HT-29 (cell line): ENCODE data around the gene MCTP2. TPM values are rescaled to one million over a fixed set of nuclear protein-coding genes. Genes with fewer than 3 reads are reported as not detected.
A peak's percentile ranks its signal among the peaks of the same experiment; 100 is the strongest.

Experiments
- DNase-seq: peaks from one replicate; pipeline ENCODE4 v3.0.0-alpha.2; 2015; ENCODE audit warnings: low spot score
- total RNA-seq: library from RNA; depleted of rRNA; stranded (reverse); fragments of >200 nt; shearing (Covaris generic); gene quantifications from 2 replicates; pipeline ENCODE4 v1.2.3, GENCODE V29; 2014

Gene MCTP2
- total RNA-seq, 1 experiment from 2014 or later: 20.0 TPM

DNA sequence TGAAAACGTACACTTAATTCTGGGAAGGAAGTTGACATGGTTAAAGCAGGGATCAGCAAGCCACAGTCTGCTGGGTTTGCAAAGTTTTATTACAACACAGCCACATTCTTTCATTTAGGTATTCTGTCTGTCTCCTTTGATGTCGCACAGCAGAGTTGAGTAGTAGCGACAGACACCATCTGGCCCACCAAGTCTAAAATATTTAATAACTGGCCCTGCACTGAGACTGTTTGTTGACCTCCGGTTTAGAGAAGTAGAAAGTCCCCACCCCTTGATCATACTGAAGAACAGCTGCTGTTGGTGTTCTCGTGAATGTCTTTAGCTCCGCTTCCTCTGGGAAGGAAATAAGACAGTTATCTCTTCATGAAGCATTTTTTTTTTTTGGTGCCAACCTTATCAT, 66.2 kb downstream of the MCTP2 start:
- no peak for DNase-seq

- DNase-seq: no peak
These were observed 67.0 kb downstream of the MCTP2 start for GRCh38 chr15:94298364-94298763.

DNA sequence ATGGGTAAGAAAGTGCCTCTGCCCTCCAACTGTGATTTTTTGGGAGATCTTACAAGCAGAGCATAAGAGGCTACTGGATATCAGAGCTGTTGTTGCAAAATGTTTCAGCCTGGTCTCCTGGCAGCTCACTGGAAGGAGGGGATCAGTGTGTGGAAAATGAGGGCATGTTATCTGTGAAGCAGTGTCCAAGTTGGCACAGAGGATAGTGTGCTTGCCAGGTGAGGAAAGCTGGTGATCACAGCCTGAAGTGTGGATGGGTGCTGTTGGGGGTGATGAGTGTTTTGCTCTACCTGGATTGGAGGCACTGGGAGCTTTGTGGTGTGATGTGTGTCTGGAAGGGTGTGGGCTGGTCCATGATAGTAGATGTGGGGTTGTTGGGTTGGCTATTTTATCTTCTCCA, 69.3 kb downstream of the MCTP2 start:
- DNase-seq: no peak

GRCh38 chr15:94305133-94305532, 73.8 kb downstream of the MCTP2 start:
- DNase-seq: no peak

DNA sequence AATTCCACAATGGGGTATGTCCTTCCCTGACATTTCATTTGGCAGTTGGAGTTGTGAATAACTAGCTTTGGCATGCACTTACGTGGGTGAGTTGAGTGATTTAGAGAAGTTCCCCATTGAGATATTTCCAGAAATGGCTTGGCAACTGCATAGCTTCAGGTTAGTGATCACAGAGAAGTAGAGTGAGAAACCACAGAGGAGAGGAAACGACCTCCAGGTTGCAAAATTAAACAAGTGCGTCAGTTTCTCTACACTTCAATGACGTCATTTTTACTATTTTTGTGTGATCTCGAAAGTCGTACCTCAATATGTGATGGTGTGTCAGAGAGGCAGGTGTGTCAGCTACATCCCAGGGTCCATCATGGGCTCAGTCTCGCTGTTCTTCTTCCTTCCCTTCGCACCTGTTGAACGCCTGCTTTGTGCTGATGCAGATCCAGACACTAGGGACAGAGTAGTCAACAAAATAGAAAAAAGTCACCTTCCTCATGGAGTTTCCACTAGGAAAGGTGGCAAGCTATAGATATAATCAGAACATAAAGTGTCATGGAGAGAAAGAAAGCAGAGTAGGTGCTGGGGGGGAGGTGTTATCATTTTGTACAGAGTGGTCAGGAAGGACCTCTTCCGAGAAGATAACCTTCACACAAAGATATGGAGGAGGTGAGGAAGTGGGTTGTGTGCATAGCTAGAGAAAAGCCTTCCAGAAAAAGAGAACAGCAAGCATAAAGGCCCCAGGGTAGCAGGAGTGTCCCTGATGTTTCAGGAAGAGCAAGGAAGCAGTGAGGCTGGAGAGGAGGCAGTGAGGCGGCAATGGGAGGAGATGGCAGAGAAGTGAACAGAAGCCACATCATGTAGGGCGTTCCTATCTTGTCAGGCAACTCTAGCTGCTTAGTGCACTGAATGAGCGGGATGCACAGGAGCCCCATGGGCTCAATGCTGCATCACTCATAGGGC, 75.6 kb downstream of the MCTP2 start:
- DNase-seq: no peak

DNA sequence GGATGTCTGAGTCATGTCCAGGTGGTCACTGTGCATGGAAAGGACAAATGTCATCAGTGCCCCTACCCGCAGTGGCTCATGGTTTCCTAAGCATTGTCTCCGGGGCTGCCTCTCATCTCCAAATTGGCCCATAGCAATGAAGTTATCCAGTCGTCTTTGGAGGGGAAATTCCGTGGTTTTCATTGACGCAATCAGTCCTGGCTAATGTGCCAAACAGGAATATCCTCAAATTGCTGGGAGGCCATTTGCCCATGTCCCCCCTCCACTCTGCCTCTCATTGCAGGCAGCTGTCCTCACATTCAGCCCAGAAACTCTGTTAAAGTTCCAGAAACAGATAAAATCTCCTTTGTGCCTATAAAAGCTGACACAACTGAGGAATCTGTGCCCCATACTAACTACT, 81.6 kb downstream of the MCTP2 start:
- DNase-seq: no peak

DNA sequence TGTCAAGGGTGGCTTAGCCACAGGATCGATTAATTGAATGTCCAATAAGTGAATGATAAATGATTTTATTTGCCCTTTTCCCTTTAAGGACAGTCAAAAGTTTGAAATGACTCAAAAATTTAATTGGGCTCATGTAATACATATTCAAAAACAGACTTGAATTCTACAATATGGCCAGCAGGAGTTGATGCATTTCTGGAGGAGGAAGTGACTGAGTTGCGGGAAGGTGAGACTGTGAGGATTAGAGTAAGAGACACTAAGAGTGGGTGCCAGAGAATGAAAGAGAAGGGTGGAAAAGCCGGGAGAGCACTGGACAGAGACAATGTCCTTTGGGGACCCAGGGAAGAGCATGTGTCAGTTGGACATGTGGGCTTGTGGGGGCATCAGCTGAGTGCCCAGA, 83.3 kb downstream of the MCTP2 start:
- DNase-seq: no peak

GRCh38 chr15:94317211-94317610, 85.8 kb downstream of the MCTP2 start:
- no peak for DNase-seq

GRCh38 chr15:94322141-94322540, 90.8 kb downstream of the MCTP2 start:
- DNase-seq: no peak

DNA sequence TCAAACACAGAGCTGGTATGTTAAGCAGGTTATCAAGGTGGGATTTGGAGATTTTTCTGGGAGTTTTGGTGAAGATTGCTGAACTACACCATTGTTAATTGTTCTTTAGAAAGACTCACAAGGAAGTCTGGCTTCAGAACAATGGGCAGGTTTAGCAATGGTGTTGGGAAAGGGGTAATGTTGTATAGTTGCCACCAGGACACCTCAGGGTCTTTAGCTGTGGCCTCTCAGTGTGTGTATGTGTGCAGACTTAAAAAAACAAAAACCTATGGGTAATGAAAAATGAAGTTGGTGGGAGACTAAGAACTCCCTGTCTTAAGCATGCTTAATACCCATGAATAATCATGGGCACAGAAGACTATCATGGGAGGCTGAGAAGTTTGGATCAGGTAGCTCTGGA, 91.7 kb downstream of the MCTP2 start:
- no peak for DNase-seq

DNA sequence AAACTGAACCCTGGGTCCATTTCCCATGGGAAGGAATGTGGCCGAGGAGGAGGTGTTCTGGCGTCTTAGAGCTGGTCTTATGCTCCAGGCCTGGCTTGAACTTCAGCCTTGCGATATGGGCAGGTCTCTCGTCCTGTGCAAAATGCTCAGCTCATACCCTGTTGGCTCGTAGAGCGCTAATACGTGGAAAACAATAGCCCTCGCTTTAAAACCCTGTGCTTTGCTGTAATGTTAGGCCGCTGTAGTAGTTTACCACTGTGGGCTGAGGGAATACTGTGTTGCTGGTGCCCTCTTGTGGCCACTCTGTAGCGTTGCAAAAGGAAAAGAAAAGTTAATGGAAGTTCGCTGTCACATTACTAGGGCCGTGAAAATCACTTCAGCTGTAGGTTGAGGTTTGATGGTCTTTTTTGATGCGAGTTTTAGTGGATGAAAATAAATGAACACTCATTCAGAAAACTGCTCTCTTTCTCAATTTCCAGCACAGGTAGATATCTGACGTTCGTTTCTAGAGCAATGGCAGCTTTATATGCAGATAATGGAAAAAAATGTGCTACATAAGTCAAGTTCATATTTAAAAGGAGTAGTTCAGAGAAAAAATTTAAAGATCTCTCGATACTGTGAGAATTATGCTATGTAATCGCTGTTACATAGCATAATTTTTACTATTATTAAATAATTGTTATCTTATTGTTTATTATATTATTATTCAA, 92.9 kb downstream of the MCTP2 start:
- DNase-seq: peak; percentile 87

DNA sequence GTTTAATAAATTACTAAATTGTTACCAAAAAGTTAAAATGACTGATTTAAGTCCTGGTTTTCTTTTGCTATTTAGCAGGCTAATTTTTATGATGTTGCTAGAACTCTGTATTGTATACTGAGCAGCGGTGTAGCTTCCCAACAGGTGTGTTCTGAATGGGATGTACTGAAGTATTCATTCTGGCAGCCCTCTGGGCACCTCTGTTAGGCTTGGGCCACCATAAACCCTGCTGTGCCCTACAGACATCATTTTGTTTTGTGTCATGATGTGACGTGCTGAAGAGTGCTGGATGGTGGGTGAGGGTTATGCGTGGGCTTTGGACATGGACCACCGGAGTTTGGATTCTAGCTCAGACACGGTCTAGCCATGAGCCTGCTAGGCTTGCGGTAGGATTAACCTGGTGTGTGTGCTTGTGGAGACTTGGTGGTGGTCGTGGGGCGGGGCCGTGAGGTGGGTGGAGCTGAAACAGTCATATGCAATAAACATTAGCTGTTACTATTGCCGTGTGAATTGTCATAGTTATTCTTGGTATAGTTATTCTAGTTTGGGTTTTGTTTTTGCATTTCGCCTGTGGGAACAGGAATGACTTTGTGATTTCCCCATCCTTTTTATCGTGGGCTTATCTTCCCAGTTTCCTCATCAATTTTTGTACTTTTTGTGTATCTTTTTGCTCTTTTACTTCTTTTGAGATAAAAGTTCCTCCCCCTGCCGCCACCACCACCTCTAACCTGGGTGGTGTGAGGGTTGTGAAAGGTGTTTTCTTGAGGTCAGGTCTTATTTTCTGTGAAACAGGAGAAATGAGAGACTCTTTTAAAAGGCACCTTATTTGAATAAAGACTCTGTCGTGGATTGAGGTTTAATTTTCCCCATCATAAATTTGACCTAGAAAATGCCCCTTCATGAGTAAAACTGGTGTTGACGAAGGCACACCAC, 93.7 kb downstream of the MCTP2 start:
- peak; percentile 5 for DNase-seq

DNA sequence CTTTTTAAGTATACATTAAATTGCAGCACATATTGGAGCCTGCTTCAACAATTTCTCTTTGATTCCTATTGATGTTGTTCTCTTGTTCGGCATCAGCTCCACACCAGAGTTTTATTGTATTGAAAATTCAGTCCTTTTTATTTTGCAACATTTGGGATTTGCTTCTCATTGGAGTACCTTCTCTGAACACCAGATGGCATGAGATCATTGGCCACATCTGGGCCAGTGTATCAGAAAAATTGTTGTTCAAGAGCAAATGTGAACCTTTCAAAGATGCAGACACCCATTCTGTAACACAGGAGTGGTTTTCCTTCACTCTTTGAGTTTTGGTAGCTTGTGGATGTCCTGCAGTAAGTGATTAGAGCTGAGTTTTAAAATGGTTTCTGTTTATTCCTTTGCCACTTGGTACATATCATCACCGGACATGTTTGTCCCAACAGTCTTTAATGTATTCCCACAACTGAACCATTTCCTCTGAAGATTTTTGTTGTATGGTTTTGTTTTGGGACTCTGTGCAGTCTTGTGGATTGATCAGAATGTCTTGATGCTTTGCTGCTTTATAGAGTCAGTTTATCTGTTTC, 96.1 kb downstream of the MCTP2 start:
- DNase-seq: peak; percentile 63

GRCh38 chr15:94331731-94332130, 100.4 kb downstream of the MCTP2 start:
- DNase-seq: no peak

DNA sequence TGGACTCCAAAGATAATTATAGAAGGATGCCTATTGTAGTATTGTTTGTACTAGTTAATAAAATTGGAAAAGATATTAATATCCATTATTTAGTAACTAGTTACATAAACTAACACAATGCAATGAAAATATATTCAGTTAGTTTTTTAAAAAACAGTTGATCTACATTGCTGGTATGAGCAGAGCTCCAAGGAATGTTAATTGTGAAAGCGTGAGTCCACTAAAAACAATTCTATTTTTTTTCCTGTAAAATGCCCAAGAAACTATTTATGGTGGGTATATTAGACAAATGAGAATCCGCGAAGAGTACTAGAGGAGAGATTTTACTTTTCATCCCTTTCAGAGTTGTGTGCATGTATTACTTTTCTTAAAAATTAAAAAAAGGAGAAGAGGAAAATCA, 104.3 kb downstream of the MCTP2 start:
- no peak for DNase-seq

DNA sequence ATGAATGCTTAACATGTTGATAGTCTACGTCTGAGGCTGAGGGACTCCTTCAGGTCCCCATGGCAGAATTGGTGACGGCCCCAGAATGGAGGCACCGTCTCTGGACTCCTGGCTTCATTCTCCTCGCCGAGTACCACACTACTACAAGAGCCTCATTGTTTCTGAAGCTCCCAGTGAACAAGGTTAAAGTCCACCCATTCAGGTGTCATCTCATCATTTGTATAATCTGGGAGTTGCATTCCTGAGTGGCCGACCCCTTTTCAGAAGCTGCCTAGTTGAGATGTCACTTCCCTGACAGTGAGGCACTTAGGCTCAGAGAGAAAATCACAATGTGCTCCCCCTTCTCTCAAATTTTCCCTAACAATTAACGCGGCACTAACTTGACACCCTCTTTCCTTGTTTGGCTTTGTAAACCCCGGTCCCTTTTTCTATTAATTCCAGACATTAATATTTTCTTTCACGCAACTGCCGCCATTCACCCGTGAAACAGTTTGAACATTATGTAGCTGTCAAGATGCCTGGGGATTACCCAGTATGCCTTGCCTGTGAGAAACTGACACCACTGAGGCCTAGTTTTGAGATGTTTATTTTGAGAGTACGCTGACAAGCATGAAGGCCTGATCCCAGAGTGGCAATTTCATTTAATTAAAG, 105.6 kb downstream of the MCTP2 start:
- DNase-seq: no peak

- DNase-seq: peak; percentile 23
These were observed 107.0 kb downstream of the MCTP2 start for GRCh38 chr15:94338243-94338846.

DNA sequence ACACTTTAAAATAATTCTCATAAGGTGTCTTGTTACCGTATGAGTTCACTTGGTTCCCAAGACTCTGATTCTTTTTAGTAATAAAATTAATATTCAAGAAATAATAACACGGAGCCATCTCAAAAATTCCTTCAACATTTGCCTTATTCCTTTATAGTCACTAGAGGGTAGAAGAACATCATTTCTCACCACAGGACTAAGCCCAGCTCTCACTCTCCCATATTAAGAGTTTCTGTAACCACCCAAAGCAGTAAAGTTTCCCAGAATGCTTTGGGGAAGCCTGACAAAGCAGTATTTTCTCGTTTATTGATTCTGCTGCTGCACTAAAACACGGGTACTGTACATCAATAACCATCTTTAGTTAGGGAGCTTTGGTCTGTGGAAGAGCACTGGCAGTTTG, 114.9 kb downstream of the MCTP2 start:
- no peak for DNase-seq

- no peak for DNase-seq
These were observed 116.7 kb downstream of the MCTP2 start for GRCh38 chr15:94348084-94348483.

DNA sequence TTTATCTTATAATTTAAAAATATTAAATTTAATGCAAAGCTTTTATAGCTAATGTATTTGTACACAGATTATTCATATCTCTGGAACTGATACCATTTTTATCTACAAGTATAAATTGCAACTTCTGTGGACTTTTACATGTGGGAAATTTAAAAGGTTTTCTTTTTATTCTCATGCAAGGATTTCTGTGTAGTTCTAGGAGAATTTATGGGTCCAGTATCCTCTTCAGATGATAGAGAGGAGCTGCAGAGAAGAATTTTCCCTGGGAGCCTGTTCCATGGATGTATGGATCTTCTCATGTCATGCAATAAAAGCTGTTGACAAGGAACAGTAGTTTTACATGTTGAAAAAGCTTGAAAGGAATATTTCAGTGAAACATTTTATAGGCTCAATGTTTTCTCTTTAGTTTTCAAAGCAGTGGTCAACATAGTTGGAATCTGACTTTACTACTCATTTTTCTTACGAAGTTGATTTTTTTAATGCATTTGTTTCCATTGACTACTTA, 119.7 kb downstream of the MCTP2 start:
- no peak for DNase-seq
